GM12874 (cell line): ENCODE data around the gene DEDD2.

Source experiments
- CTCF ChIP-seq: IDR thresholded peaks from 2 replicates; pipeline ENCODE4 v1.5.1; 2011; ENCODE audit warnings: low read depth, mild to moderate bottlenecking, control low read depth, low read length, moderate library complexity; ENCODE audit not compliant: insufficient read depth

The DEDD2 gene

GRCh38 chr19:42233106-42233505, 15.6 kb upstream of the DEDD2 start:
- no peak for TF ChIP-seq CTCF

GRCh38 chr19:42232435-42232834, 15.0 kb upstream of the DEDD2 start:
- no peak for TF ChIP-seq CTCF

- no peak for TF ChIP-seq CTCF
Observed at GRCh38 chr19:42230571-42230970, 13.1 kb upstream of the DEDD2 start.

- no peak for TF ChIP-seq CTCF
Observed at GRCh38 chr19:42229855-42230351, 12.4 kb upstream of the DEDD2 start.

- 0 out of 2 replicates have a peak, but pooled peaks have one; percentile 1 for TF ChIP-seq CTCF
Observed at GRCh38 chr19:42229301-42229854, 11.9 kb upstream of the DEDD2 start.

GRCh38 chr19:42228641-42229040, 11.2 kb upstream of the DEDD2 start:
- no peak for TF ChIP-seq CTCF

GRCh38 chr19:42226886-42227285, 9.4 kb upstream of the DEDD2 start:
- no peak for TF ChIP-seq CTCF
